Kidney (tissue), 14 donors: ENCODE data around the gene DARS1. TPM values are rescaled to one million over a fixed set of nuclear protein-coding genes. Genes with fewer than 3 reads are reported as not detected.

Source experiments
- DNase-seq, 5 donors: peaks; one replicate each; pipeline ENCODE4 v3.0.0-alpha.2; 2013 to 2020
- FAIRE-seq: peaks from 2 replicates; lab custom pipeline; 2012; peaks lifted over from hg19 to GRCh38; lab: Jason Lieb, UNC
- H3K27ac ChIP-seq, 2 donors: one replicate each; pipeline ENCODE4 v1.7.0; 2013; ENCODE audit warnings: low read depth in 2 of 2, low read length in 2 of 2, inconsistent platforms in 1 of 2
- H3K27me3 ChIP-seq: one replicate; pipeline ENCODE4 v1.7.1; 2013; ENCODE audit warnings: low read length, inconsistent platforms; ENCODE audit not compliant: control insufficient read depth, insufficient read depth
- H3K36me3 ChIP-seq, 3 donors: one replicate each; pipeline versions ENCODE4 v1.7.0 to v1.7.1; 2013; ENCODE audit warnings: low read length in 3 of 3, control low read depth in 1 of 3, inconsistent platforms in 1 of 3; ENCODE audit not compliant: insufficient read depth in 3 of 3, control insufficient read depth in 2 of 3
- H3K4me1 ChIP-seq, 3 donors: one replicate each; pipeline versions ENCODE4 v1.7.0 to v1.7.1; 2013; ENCODE audit warnings: low read length in 3 of 3, inconsistent platforms in 1 of 3, low read depth in 1 of 3; ENCODE audit not compliant: control insufficient read depth in 2 of 3, insufficient read depth in 2 of 3
- H3K4me3 ChIP-seq, 3 donors: one replicate each; pipeline versions ENCODE4 v1.7.0 to v1.8.1; 2013; ENCODE audit warnings: low read length in 3 of 3, control low read depth in 1 of 3, inconsistent platforms in 1 of 3
- H3K9ac ChIP-seq, 3 donors: one replicate each; pipeline versions ENCODE4 v1.7.0 to v1.7.1; 2013; ENCODE audit warnings: low read length in 3 of 3, control low read depth in 1 of 3, inconsistent platforms in 1 of 3
- H3K9me3 ChIP-seq, 3 donors: one replicate each; pipeline versions ENCODE4 v1.7.0 to v1.7.1; 2013; ENCODE audit warnings: low read length in 3 of 3, control low read depth in 1 of 3, inconsistent platforms in 1 of 3; ENCODE audit not compliant: control insufficient read depth in 2 of 3, insufficient read depth in 1 of 3
- intact Hi-C: fragments of 100-400 bp; cut with DNase I; formaldehyde crosslinking; loops from one replicate; pipeline ENCODE4 v1.11.1; 2022
- polyA plus RNA-seq: library from polyadenylated mRNA; stranded (reverse); fragments of 350-450 nt; fragmentation: Illumina TruSeq; extraction: RNeasy Lipid Tissue Mini Kit (QIAGEN cat#74804); gene quantifications from one replicate; pipeline ENCODE4 v1.2.3, GENCODE V29; 2014; ENCODE audit warnings: low read depth, low replicate concordance; ENCODE audit not compliant: insufficient read depth
- total RNA-seq: library from RNA; stranded (reverse); fragmentation: NEBNext Ultra II Directional; extraction: Animal tissue kit (Norgen Biotek cat#: 25700); gene quantifications from one replicate; pipeline ENCODE4 v1.2.1, GENCODE V29; 2021
- TF ChIP-seq, protein P1 (sequence below): IDR thresholded peaks from 3 replicates; pipeline ENCODE4 v1.5.1; 2012; ENCODE audit warnings: mild to moderate bottlenecking, moderate library complexity, borderline replicate concordance; ENCODE audit not compliant: insufficient read depth; ENCODE audit errors: extremely low read depth
- donor health status: control.
- donor health status: control.
- donor health status: control.
- donor health status: control.
- donor health status: control.
- donor health status: DM: yes; HTN: yes; CAD: no.
- donor health status: Normal renal cell carcinoma (clear cell type).

Gene DARS1
- total and polyA plus RNA-seq, 2 donors from 2014 or later: 39.5 to 77.4 TPM

DNA sequence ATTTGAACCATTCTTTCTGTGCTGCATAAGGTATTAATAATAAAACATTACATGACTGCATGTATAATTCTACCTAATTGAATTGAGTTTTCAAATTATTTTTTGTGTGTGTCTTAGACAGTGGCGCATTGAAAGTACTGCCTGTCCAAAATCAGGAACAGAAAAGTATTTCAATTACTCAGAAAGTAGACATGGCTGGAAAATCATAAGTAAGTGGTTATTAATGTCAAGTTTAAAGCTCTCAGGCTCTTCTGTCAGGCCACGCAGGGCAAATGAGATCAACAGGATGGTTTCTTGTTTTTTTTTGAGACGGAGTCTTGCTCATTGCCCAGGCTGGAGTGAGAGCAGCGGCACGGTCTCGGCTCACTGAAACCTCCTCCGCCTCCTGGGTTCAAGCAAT, 32.4 kb upstream of the DARS1 start:
- Histone ChIP-seq H3K27me3 (no peaks in the 10 kb centered on the region), H3K9ac (no peak overlapping the region), H3K27ac (no peak overlapping the region), H3K4me3 (no peak overlapping the region), H3K4me1 (peaks cover 7 to 11% (median 8%) of the 10 kb centered on the region in 3 donors), H3K36me3 (no peaks in the 10 kb centered on the region), H3K9me3 (no peaks in the 10 kb centered on the region)
- intact Hi-C loops: no loop called here
- no peak for DNase-seq
- FAIRE-seq: no peak
- TF ChIP-seq, protein P1, sequence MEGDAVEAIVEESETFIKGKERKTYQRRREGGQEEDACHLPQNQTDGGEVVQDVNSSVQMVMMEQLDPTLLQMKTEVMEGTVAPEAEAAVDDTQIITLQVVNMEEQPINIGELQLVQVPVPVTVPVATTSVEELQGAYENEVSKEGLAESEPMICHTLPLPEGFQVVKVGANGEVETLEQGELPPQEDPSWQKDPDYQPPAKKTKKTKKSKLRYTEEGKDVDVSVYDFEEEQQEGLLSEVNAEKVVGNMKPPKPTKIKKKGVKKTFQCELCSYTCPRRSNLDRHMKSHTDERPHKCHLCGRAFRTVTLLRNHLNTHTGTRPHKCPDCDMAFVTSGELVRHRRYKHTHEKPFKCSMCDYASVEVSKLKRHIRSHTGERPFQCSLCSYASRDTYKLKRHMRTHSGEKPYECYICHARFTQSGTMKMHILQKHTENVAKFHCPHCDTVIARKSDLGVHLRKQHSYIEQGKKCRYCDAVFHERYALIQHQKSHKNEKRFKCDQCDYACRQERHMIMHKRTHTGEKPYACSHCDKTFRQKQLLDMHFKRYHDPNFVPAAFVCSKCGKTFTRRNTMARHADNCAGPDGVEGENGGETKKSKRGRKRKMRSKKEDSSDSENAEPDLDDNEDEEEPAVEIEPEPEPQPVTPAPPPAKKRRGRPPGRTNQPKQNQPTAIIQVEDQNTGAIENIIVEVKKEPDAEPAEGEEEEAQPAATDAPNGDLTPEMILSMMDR: no peak

GRCh38 chr2:136016836-136017235, 31.4 kb upstream of the DARS1 start:
- H3K36me3 ChIP-seq: no peaks in the 10 kb centered on the region
- peaks cover 7 to 14% (median 11%) of the 10 kb centered on the region in 3 donors for H3K4me1 ChIP-seq
- no peak overlapping the region for H3K9ac ChIP-seq
- H3K9me3 ChIP-seq: no peaks in the 10 kb centered on the region
- TF ChIP-seq, protein P1: no peak
- intact Hi-C loops: no loop called here
- no peak overlapping the region for H3K27ac ChIP-seq
- no peak for FAIRE-seq
- no peak overlapping the region for H3K4me3 ChIP-seq
- H3K27me3 ChIP-seq: no peaks in the 10 kb centered on the region
- DNase-seq: no peak

- intact Hi-C loops: no loop called here
- Histone ChIP-seq H3K36me3 (no peaks in the 10 kb centered on the region), H3K4me3 (no peak overlapping the region), H3K9me3 (no peaks in the 10 kb centered on the region), H3K4me1 (peaks cover 7 to 14% (median 11%) of the 10 kb centered on the region in 3 donors), H3K27me3 (no peaks in the 10 kb centered on the region), H3K9ac (no peak overlapping the region), H3K27ac (no peak overlapping the region)
- TF ChIP-seq, protein P1: no peak
- no peak for FAIRE-seq
- no peak for DNase-seq
These were observed 31.0 kb upstream of the DARS1 start for GRCh38 chr2:136016427-136016826.

DNA sequence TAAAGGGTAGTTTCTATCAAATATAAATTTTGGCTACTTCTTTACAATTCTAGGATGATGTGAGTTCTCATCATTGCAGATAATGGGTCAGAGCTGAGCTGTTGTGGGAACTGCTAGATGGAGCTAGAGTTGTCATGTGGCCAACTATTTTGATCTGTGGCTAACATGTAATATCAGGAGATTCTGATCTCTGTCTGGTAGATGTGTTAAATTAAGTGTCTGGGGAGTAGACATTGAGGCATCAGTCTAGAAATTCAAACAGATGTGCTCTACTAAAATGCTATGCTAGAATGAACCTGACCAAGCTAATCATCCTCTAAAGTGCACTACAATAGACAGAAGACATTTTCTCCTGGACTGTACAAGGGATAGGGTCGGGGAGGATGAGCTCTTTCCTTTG, 30.3 kb upstream of the DARS1 start:
- Histone ChIP-seq H3K27me3 (no peaks in the 10 kb centered on the region), H3K4me1 (peaks cover 7 to 14% (median 11%) of the 10 kb centered on the region in 3 donors), H3K27ac (no peak overlapping the region), H3K36me3 (no peaks in the 10 kb centered on the region), H3K9me3 (no peaks in the 10 kb centered on the region), H3K9ac (no peak overlapping the region), H3K4me3 (no peak overlapping the region)
- FAIRE-seq: no peak
- TF ChIP-seq, protein P1: no peak
- no peak for DNase-seq
- intact Hi-C loops: no loop called here
